MCF 10A (cell line): ENCODE results near the gene MUC5AC. TPM values are rescaled to one million over a fixed set of nuclear protein-coding genes. Genes with fewer than 3 reads are reported as not detected.

Experiments
- BruUV-seq: library from RNA; stranded (reverse); fragments of 400-500 nt; replicated peaks from 2 replicates; lab custom pipeline; 2021; lab: Mats Ljungman, UMichigan
- CTCF ChIA-PET: fragments of 300-600 bp; sonication (Branson Sonifier 250); formaldehyde crosslinking; extraction: SDS; loops from one replicate; lab custom pipeline; 2021; ENCODE audit warnings: antibody characterized with exemption, inconsistent platforms; lab: Yijun Ruan, JAX
- POLR2A ChIA-PET: fragments of 300-600, 350-650 bp; sonication (Branson Sonifier 250); formaldehyde crosslinking; extraction: SDS; loops from one replicate; lab custom pipeline; 2020; ENCODE audit warnings: antibody characterized with exemption, inconsistent platforms; lab: Yijun Ruan, JAX
- DNase-seq: peaks from one replicate; pipeline ENCODE4 v3.0.0-alpha.2; 2018; ENCODE audit not compliant: unreplicated experiment
- H3K27ac Mint-ChIP-seq: one replicate; pipeline ENCODE4 v1.8.0; 2022; ENCODE audit warnings: mild to moderate bottlenecking, low read depth, mixed read lengths; ENCODE audit not compliant: unreplicated experiment
- H3K27me3 Mint-ChIP-seq: one replicate; pipeline ENCODE4 v1.8.0; 2022; ENCODE audit warnings: mixed read lengths; ENCODE audit not compliant: insufficient read depth, unreplicated experiment
- H3K36me3 Mint-ChIP-seq: one replicate; pipeline ENCODE4 v1.8.0; 2022; ENCODE audit warnings: mild to moderate bottlenecking, moderate library complexity, mixed read lengths; ENCODE audit not compliant: insufficient read depth, unreplicated experiment
- H3K4me1 Mint-ChIP-seq: one replicate; pipeline ENCODE4 v1.8.0; 2022; ENCODE audit warnings: mixed read lengths; ENCODE audit not compliant: insufficient read depth, unreplicated experiment
- H3K4me3 Mint-ChIP-seq: one replicate; pipeline ENCODE4 v1.8.0; 2022; ENCODE audit warnings: mild to moderate bottlenecking, moderate library complexity, mixed read lengths; ENCODE audit not compliant: unreplicated experiment
- H3K9me3 Mint-ChIP-seq: one replicate; pipeline ENCODE4 v1.8.0; 2022; ENCODE audit warnings: mixed read lengths; ENCODE audit not compliant: unreplicated experiment
- intact Hi-C: fragments of 100-400 bp; cut with micrococcal nuclease; formaldehyde crosslinking; loops from 2 replicates; pipeline ENCODE4 v1.14.1; 2022
- total RNA-seq: library from RNA; stranded (reverse); gene quantifications from 2 replicates; pipeline ENCODE4 v1.2.3, GENCODE V29; 2022
- TF ChIP-seq, protein P1 (sequence below): fragments of 200-600 bp; IDR thresholded peaks from one replicate; pipeline ENCODE4 v1.8.0; 2022; ENCODE audit warnings: antibody characterized with exemption, mild to moderate bottlenecking; ENCODE audit not compliant: unreplicated experiment

The MUC5AC gene
- total RNA-seq, 1 experiment from 2014 or later, result not detected

DNA sequence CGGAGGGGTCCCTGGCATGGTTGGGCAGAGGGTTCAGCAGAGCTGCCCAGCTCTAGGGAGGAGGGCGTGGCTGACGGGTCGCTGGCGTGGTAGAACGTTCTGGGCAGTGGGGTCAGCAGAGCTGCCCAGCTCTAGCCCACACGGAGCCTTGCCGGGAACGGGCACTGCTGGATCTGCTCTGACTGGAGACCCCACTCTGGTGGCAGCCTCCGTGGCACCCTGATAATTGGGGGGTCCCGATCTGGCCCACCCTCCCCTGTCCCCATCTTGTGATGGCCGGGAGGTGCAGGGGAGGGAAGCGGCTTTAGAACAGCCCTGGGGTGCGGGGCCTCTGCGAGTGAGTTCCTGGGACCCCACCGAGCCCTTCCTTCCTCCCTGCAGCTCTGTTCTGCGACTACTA lies 21.9 kb downstream of the MUC5AC start:
- TF ChIP-seq, protein P1, sequence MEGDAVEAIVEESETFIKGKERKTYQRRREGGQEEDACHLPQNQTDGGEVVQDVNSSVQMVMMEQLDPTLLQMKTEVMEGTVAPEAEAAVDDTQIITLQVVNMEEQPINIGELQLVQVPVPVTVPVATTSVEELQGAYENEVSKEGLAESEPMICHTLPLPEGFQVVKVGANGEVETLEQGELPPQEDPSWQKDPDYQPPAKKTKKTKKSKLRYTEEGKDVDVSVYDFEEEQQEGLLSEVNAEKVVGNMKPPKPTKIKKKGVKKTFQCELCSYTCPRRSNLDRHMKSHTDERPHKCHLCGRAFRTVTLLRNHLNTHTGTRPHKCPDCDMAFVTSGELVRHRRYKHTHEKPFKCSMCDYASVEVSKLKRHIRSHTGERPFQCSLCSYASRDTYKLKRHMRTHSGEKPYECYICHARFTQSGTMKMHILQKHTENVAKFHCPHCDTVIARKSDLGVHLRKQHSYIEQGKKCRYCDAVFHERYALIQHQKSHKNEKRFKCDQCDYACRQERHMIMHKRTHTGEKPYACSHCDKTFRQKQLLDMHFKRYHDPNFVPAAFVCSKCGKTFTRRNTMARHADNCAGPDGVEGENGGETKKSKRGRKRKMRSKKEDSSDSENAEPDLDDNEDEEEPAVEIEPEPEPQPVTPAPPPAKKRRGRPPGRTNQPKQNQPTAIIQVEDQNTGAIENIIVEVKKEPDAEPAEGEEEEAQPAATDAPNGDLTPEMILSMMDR, result no peak
- ChIA-PET CTCF (no interaction called here), POLR2A (no interaction called here)
- H3K4me3 Mint-ChIP-seq, result no peak overlapping the region
- peaks cover 10% of the 10 kb centered on the region for H3K9me3 Mint-ChIP-seq
- no peaks in the 10 kb centered on the region for H3K36me3 Mint-ChIP-seq
- no peak for DNase-seq
- intact Hi-C loops, result no loop called here
- no peaks in the 10 kb centered on the region for H3K4me1 Mint-ChIP-seq
- H3K27ac Mint-ChIP-seq, result no peak overlapping the region
- BruUV-seq, result no TSS peak
- no peaks in the 10 kb centered on the region for H3K27me3 Mint-ChIP-seq

DNA sequence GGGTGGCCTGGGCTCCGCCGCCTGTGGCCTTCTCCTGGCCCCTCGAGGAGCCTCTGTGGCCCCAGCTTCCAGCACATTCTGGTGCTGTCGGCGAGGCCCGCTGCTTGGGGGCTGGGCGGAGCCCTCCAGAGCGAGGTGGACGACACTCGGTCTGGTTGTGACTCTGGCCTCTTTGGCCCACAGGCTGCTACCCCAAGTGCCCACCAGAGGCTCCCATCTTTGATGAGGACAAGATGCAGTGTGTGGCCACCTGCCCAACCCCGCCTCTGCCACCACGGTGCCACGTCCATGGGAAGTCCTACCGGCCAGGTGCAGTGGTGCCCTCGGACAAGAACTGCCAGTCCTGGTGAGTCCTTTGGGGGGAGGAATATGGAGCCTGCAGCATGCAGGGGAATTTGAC lies 22.4 kb downstream of the MUC5AC start:
- BruUV-seq, result no TSS peak
- H3K4me1 Mint-ChIP-seq, result no peaks in the 10 kb centered on the region
- H3K9me3 Mint-ChIP-seq, result peaks cover 9% of the 10 kb centered on the region
- no peak for DNase-seq
- H3K27me3 Mint-ChIP-seq, result no peaks in the 10 kb centered on the region
- no peak overlapping the region for H3K4me3 Mint-ChIP-seq
- ChIA-PET CTCF (interaction anchor here (0.6 kb wide), 1 partner anchor 473 kb away, joined by 3 read pairs; no protein-coding TSS in a partner anchor), POLR2A (no interaction called here)
- no peak overlapping the region for H3K27ac Mint-ChIP-seq
- intact Hi-C loops, result no loop called here
- H3K36me3 Mint-ChIP-seq, result no peaks in the 10 kb centered on the region
- TF ChIP-seq, protein P1, result no peak

DNA sequence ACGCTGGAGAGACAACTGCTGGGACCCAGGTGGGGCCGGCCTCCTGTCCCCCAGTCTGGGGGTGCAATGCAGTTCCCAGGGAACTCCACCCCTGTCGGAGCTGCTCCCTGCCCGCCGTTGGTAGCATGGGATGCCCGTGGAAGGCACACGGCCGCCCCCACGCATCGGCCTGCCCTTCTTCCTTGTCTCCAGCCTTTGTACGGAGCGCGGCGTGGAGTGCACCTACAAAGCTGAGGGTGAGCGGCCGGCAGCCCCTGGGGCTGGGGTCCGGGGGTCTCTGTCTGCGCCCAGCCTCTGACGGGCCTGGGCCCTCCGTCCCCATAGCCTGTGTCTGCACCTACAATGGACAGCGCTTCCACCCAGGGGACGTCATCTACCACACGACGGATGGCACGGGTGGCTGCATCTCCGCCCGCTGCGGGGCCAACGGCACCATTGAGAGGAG lies 23.2 kb downstream of the MUC5AC start:
- TF ChIP-seq, protein P1, result no peak
- no peaks in the 10 kb centered on the region for H3K27me3 Mint-ChIP-seq
- ChIA-PET CTCF (interaction anchor here (0.6 kb wide), 1 partner anchor 22 kb away, joined by 3 read pairs; no protein-coding TSS in a partner anchor), POLR2A (no interaction called here)
- H3K9me3 Mint-ChIP-seq, result peaks cover 1% of the 10 kb centered on the region
- H3K27ac Mint-ChIP-seq, result no peak overlapping the region
- H3K4me3 Mint-ChIP-seq, result no peak overlapping the region
- intact Hi-C loops, result no loop called here
- BruUV-seq, result no TSS peak
- DNase-seq, result no peak
- H3K36me3 Mint-ChIP-seq, result no peaks in the 10 kb centered on the region
- H3K4me1 Mint-ChIP-seq, result no peaks in the 10 kb centered on the region

DNA sequence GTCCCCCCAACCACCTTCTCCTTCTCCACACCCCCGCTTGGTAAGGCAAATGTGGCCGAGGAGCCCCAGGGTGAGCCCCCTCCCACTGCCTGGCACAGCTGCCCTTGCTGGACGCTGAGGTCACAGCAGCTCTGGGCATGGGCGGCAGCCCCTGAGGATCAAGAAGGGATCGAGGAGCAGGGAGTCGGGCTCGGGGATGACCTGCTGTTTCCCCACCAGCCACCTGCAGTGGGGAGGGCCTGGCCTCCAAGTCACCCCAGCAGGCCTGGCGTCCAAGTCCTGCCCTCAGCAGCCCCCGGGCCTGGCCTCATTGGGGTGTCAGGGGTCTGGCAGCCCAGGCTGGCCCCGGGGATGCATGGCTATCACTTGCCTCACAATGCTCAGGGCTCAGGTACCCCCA lies 23.7 kb downstream of the MUC5AC start:
- Mint-ChIP-seq H3K4me1 (no peaks in the 10 kb centered on the region), H3K27me3 (no peaks in the 10 kb centered on the region), H3K4me3 (no peak overlapping the region), H3K9me3 (no peaks in the 10 kb centered on the region), H3K27ac (no peak overlapping the region), H3K36me3 (no peaks in the 10 kb centered on the region)
- BruUV-seq, result no TSS peak
- POLR2A ChIA-PET, result no interaction called here
- TF ChIP-seq, protein P1, result no peak
- intact Hi-C loops, result no loop called here
- no peak for DNase-seq
- CTCF ChIA-PET, result interaction anchor here (0.6 kb wide), 1 partner anchor 21 kb away, joined by 3 read pairs; no protein-coding TSS in a partner anchor
